Suprapubic skin (tissue), 4 donors: Measurements from ENCODE around the gene FGF16. TPM values are rescaled to one million over a fixed set of nuclear protein-coding genes. Genes with fewer than 3 reads are reported as not detected.

ENCODE experiments used
- DNase-seq, 2 donors: peaks; one replicate each; pipeline ENCODE4 v3.0.0-alpha.2; 2019; ENCODE audit warnings: low spot score in 2 of 2
- H3K27ac ChIP-seq: fragments of 200-600 bp; sonication (generic); one replicate; pipeline ENCODE4 v1.5.1; 2019
- H3K27me3 ChIP-seq: fragments of 200-600 bp; sonication (generic); one replicate; pipeline ENCODE4 v1.5.1; 2019
- H3K36me3 ChIP-seq: fragments of 200-600 bp; sonication (generic); one replicate; pipeline ENCODE4 v1.5.1; 2019
- H3K4me1 ChIP-seq: fragments of 200-600 bp; sonication (generic); one replicate; pipeline ENCODE4 v1.5.1; 2019
- H3K4me3 ChIP-seq: fragments of 200-600 bp; sonication (generic); one replicate; pipeline ENCODE4 v1.5.1; 2019; ENCODE audit warnings: mild to moderate bottlenecking
- H3K9me3 ChIP-seq: fragments of 200-600 bp; sonication (generic); one replicate; pipeline ENCODE4 v1.5.1; 2019
- EP300 ChIP-seq: sonication (generic); formaldehyde crosslinking; IDR thresholded peaks from one replicate; pipeline ENCODE4 v1.6.1; 2017; ENCODE audit warnings: antibody characterized with exemption
- POLR2A ChIP-seq, 2 donors: fragments of 450-650 bp; IDR thresholded peaks; one replicate each; pipeline ENCODE4 v1.6.1; 2017; ENCODE audit warnings: antibody characterized with exemption in 2 of 2, mild to moderate bottlenecking in 2 of 2, moderate library complexity in 2 of 2
- POLR2AphosphoS5 ChIP-seq, 3 donors: sonication (generic); formaldehyde crosslinking; IDR thresholded peaks; one replicate each; pipeline ENCODE4 v1.6.1; 2017; ENCODE audit warnings: antibody characterized with exemption in 3 of 3
- WGBS: methylation state at CpG from one replicate; pipeline ENCODE4 v1.1.5; 2018; 5-methylcytosine and 5-hydroxymethylcytosine counted together
- total RNA-seq, 4 donors: library from RNA; depleted of rRNA; stranded (reverse); fragments of >200 nt; gene quantifications; one replicate each; pipeline ENCODE4 v1.1.0, GENCODE V29; 2016
- TF ChIP-seq, protein P1 (sequence below), 2 donors: fragments of 200-600 bp in 1 of 2; fragments of 450-650 bp in 1 of 2; sonication (generic) in 1 of 2; IDR thresholded peaks; one replicate each; pipeline ENCODE4 v1.5.1; 2016 to 2019; ENCODE audit warnings: antibody characterized with exemption in 2 of 2, mild to moderate bottlenecking in 1 of 2, moderate library complexity in 1 of 2

FGF16 gene
- total RNA-seq, 4 donors from 2014 or later = not detected

DNA sequence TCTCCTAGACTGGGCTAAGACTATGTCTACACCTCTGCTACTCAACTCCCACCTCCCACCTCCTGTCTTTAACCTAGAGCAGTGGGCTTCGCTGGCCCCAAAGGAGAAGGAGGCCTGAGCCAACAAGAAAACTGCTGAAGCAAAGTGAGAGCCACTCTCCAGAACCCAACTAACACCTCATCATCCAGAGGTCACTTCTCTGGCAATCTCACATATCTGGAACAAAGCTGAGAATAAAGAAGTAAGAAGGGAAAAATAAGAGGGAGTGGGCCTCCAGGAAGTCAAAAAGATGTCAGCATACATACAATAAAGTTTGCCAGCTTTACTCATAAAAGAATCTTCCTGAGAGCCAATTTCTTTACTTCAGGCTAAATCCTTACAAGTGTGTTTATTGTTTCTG, 18.6 kb upstream of the FGF16 start:
- no peak for DNase-seq
- no peaks in the 10 kb centered on the region for H3K4me1 ChIP-seq
- TF ChIP-seq POLR2AphosphoS5 (IDR thresholded peaks at IDR 0.05) (no peak), EP300 (no peak), POLR2A (IDR thresholded peaks at IDR 0.05) (no peak)
- TF ChIP-seq, protein P1, sequence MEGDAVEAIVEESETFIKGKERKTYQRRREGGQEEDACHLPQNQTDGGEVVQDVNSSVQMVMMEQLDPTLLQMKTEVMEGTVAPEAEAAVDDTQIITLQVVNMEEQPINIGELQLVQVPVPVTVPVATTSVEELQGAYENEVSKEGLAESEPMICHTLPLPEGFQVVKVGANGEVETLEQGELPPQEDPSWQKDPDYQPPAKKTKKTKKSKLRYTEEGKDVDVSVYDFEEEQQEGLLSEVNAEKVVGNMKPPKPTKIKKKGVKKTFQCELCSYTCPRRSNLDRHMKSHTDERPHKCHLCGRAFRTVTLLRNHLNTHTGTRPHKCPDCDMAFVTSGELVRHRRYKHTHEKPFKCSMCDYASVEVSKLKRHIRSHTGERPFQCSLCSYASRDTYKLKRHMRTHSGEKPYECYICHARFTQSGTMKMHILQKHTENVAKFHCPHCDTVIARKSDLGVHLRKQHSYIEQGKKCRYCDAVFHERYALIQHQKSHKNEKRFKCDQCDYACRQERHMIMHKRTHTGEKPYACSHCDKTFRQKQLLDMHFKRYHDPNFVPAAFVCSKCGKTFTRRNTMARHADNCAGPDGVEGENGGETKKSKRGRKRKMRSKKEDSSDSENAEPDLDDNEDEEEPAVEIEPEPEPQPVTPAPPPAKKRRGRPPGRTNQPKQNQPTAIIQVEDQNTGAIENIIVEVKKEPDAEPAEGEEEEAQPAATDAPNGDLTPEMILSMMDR (IDR thresholded peaks at IDR 0.05) = no peak
- H3K27ac ChIP-seq = no peak overlapping the region
- H3K36me3 ChIP-seq = no peaks in the 10 kb centered on the region
- H3K4me3 ChIP-seq = no peak overlapping the region
- H3K9me3 ChIP-seq = no peaks in the 10 kb centered on the region
- no peaks in the 10 kb centered on the region for H3K27me3 ChIP-seq
- WGBS = 76% methylated on average over 1 of the region's 1 CpG

DNA sequence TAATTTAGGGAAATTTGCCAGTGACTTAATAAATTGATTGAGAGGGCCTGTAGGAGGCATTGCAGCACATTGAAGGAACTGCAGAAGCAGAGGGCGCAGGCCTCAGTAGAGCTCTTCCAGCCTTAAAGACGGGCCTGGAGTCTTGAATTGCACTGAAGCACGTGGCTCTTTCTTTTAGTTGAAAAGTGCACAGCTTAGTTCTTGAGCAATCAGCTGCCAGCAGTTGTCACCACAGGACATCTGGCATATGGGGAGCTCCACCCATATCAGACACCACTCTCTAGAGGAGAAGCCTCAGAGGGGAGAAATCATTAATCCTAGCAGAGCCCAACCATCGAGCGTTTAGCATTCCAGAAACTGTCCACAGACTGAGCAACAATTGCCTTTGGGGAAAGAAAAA, 16.0 kb upstream of the FGF16 start:
- WGBS = 39% methylated on average over 5 of the region's 5 CpGs
- no peaks in the 10 kb centered on the region for H3K27me3 ChIP-seq
- H3K4me1 ChIP-seq = no peaks in the 10 kb centered on the region
- peak in 1 of 2 donors; percentile 69 for DNase-seq
- H3K4me3 ChIP-seq = no peak overlapping the region
- no peaks in the 10 kb centered on the region for H3K9me3 ChIP-seq
- no peak for TF ChIP-seq EP300
- TF ChIP-seq, protein P1 (IDR thresholded peaks at IDR 0.05) = no peak
- no peak for TF ChIP-seq POLR2A (IDR thresholded peaks at IDR 0.05)
- no peak for TF ChIP-seq POLR2AphosphoS5 (IDR thresholded peaks at IDR 0.05)
- no peak overlapping the region for H3K27ac ChIP-seq
- H3K36me3 ChIP-seq = no peaks in the 10 kb centered on the region

DNA sequence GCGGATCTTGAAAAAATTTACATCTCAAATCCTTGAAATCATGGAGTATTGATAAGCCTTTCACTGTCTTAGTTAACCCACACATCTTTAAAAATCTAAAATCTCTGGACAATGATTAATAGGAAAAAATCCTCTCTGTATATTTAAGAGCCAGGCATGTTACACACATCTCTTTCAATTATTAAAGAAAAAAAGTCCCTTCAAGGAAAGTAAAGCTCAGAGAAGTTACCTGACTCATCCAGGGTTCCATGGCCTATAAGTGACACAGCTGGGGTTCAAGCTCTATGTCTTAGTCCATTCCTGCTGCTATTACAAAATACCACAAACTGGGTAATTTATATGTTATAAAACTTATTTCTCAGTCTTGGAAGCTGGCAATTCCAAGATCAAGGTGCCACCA, 14.2 kb upstream of the FGF16 start:
- Histone ChIP-seq H3K9me3 (no peaks in the 10 kb centered on the region), H3K27ac (no peak overlapping the region), H3K27me3 (no peaks in the 10 kb centered on the region), H3K4me3 (no peak overlapping the region), H3K4me1 (no peaks in the 10 kb centered on the region), H3K36me3 (no peaks in the 10 kb centered on the region)
- WGBS = 68% methylated on average over 1 of the region's 1 CpG
- no peak for DNase-seq
- TF ChIP-seq EP300 (no peak), POLR2AphosphoS5 (IDR thresholded peaks at IDR 0.05) (no peak), POLR2A (IDR thresholded peaks at IDR 0.05) (no peak)
- TF ChIP-seq, protein P1 (IDR thresholded peaks at IDR 0.05) = no peak

DNA sequence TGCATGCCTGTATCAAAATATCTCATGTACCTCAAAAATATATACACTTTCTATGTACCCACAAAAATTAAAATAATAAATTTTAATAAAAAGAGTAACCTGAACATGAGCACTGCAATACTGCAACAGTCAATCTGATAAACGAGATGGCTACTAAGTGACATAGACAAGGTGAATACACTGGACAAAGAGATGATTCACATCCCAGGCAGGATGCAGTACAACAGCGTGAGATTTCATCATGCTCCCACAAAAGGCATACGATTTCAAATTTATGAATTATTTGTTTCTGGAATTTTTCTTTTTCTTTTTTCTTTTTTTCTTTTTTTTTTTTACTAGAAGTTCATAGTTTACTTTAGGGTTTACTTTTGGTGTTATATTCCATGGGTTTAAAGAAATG, 12.2 kb upstream of the FGF16 start:
- Histone ChIP-seq H3K27ac (no peak overlapping the region), H3K27me3 (no peaks in the 10 kb centered on the region), H3K36me3 (no peaks in the 10 kb centered on the region), H3K9me3 (no peaks in the 10 kb centered on the region), H3K4me1 (no peaks in the 10 kb centered on the region), H3K4me3 (no peak overlapping the region)
- 70% methylated on average over 3 of the region's 3 CpGs for WGBS
- DNase-seq = no peak
- TF ChIP-seq POLR2A (IDR thresholded peaks at IDR 0.05) (no peak), EP300 (no peak), POLR2AphosphoS5 (IDR thresholded peaks at IDR 0.05) (no peak)
- TF ChIP-seq, protein P1 (IDR thresholded peaks at IDR 0.05) = no peak

DNA sequence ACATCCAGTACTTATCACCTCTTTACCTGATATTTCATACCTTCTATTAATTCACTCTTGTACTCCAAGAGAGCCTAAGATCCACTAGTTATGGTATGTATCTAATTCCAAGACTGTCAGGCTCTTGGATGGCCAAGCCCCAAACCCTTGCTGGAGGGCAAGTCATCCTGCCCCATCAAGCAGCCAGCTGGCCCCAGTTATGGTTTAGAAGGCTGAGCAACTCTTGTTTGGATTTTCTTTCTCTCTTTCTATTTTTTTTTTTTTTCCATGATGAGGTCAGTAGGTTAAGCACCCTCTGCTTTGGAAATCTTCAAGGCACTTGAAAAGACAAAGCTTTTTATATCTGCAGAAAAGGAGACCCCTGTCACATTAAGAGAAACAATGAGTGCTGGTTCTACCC, 10.9 kb upstream of the FGF16 start:
- no peak for TF ChIP-seq EP300
- TF ChIP-seq, protein P1 (IDR thresholded peaks at IDR 0.05) = no peak
- no peak for TF ChIP-seq POLR2AphosphoS5 (IDR thresholded peaks at IDR 0.05)
- no peak for TF ChIP-seq POLR2A (IDR thresholded peaks at IDR 0.05)
- no peak for DNase-seq
- Histone ChIP-seq H3K4me1 (no peaks in the 10 kb centered on the region), H3K4me3 (no peak overlapping the region), H3K27ac (no peak overlapping the region), H3K9me3 (no peaks in the 10 kb centered on the region), H3K36me3 (no peaks in the 10 kb centered on the region), H3K27me3 (no peaks in the 10 kb centered on the region)
